ENCODE measurements around the gene IL16. TPM values are rescaled to one million over a fixed set of nuclear protein-coding genes. Genes with fewer than 3 reads are reported as not detected.

Gene IL16
- polyA plus RNA-seq, 1 donor from 2014 or later: not detected

GRCh38 chr15:81165535-81165934 lies 31.1 kb upstream of the IL16 start:
- Histone ChIP-seq H3K27me3 (ENCODE audit: insufficient read depth, low read depth, low read length) (no peaks in the 10 kb centered on the region), H3K4me3 (ENCODE audit: low read length) (no peak overlapping the region), H2AFZ (ENCODE audit: low read depth, low read length) (no peak overlapping the region), H3K79me2 (replicated peaks; ENCODE audit: insufficient read depth, low read length) (no peaks in the 10 kb centered on the region), H3K9me3 (ENCODE audit: low read length) (no peaks in the 10 kb centered on the region), H4K20me1 (ENCODE audit: insufficient read depth) (no peaks in the 10 kb centered on the region), H3F3A (ENCODE audit: insufficient read depth, low read length, poor library complexity, severe bottlenecking) (no peaks in the 10 kb centered on the region), H3K9ac (ENCODE audit: low read length) (no peak overlapping the region), H3K27ac (ENCODE audit: low read length) (no peak overlapping the region), H3K4me2 (ENCODE audit: low read length) (no peak overlapping the region), H3K9me2 (ENCODE audit: insufficient read depth, low read length) (no peaks in the 10 kb centered on the region), H3K36me3 (ENCODE audit: insufficient read depth, low read length) (no peaks in the 10 kb centered on the region)
- TF ChIP-seq, protein P1, sequence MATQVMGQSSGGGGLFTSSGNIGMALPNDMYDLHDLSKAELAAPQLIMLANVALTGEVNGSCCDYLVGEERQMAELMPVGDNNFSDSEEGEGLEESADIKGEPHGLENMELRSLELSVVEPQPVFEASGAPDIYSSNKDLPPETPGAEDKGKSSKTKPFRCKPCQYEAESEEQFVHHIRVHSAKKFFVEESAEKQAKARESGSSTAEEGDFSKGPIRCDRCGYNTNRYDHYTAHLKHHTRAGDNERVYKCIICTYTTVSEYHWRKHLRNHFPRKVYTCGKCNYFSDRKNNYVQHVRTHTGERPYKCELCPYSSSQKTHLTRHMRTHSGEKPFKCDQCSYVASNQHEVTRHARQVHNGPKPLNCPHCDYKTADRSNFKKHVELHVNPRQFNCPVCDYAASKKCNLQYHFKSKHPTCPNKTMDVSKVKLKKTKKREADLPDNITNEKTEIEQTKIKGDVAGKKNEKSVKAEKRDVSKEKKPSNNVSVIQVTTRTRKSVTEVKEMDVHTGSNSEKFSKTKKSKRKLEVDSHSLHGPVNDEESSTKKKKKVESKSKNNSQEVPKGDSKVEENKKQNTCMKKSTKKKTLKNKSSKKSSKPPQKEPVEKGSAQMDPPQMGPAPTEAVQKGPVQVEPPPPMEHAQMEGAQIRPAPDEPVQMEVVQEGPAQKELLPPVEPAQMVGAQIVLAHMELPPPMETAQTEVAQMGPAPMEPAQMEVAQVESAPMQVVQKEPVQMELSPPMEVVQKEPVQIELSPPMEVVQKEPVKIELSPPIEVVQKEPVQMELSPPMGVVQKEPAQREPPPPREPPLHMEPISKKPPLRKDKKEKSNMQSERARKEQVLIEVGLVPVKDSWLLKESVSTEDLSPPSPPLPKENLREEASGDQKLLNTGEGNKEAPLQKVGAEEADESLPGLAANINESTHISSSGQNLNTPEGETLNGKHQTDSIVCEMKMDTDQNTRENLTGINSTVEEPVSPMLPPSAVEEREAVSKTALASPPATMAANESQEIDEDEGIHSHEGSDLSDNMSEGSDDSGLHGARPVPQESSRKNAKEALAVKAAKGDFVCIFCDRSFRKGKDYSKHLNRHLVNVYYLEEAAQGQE (IDR thresholded peaks at IDR 0.05; ENCODE audit: borderline replicate concordance): no peak
- TF ChIP-seq MXI1 (conservative IDR thresholded peaks at IDR 0.05; ENCODE audit: poor library complexity, severe bottlenecking) (no peak), SMC3 (conservative IDR thresholded peaks at IDR 0.05; ENCODE audit: poor library complexity) (no peak), POLR2AphosphoS5 (IDR thresholded peaks at IDR 0.05) (no peak), CTCF (IDR thresholded peaks at IDR 0.05; ENCODE audit: poor library complexity, severe bottlenecking) (no peak)

GRCh38 chr15:81166636-81167305 lies 29.9 kb upstream of the IL16 start:
- Histone ChIP-seq H3K36me3 (ENCODE audit: insufficient read depth, low read length) (no peaks in the 10 kb centered on the region), H3F3A (ENCODE audit: insufficient read depth, low read length, poor library complexity, severe bottlenecking) (no peaks in the 10 kb centered on the region), H3K27me3 (ENCODE audit: insufficient read depth, low read depth, low read length) (no peaks in the 10 kb centered on the region), H3K9ac (ENCODE audit: low read length) (no peak overlapping the region), H3K4me2 (ENCODE audit: low read length) (no peak overlapping the region), H3K9me3 (ENCODE audit: low read length) (no peaks in the 10 kb centered on the region), H3K4me3 (ENCODE audit: low read length) (no peak overlapping the region), H3K9me2 (ENCODE audit: insufficient read depth, low read length) (no peaks in the 10 kb centered on the region), H3K27ac (ENCODE audit: low read length) (no peak overlapping the region), H4K20me1 (ENCODE audit: insufficient read depth) (no peaks in the 10 kb centered on the region), H2AFZ (ENCODE audit: low read depth, low read length) (no peak overlapping the region), H3K79me2 (replicated peaks; ENCODE audit: insufficient read depth, low read length) (no peaks in the 10 kb centered on the region)
- TF ChIP-seq EZH2 (IDR thresholded peaks at IDR 0.05; ENCODE audit: borderline replicate concordance, insufficient read depth, low read length, poor library complexity, severe bottlenecking): no peak
- TF ChIP-seq TAF1 (IDR thresholded peaks at IDR 0.05; ENCODE audit: low read depth): no peak
- no peak for TF ChIP-seq RAD21 (conservative IDR thresholded peaks at IDR 0.05)
- no peak for TF ChIP-seq CTCF (IDR thresholded peaks at IDR 0.05; ENCODE audit: poor library complexity, severe bottlenecking)
- TF ChIP-seq EP300 (conservative IDR thresholded peaks at IDR 0.05; ENCODE audit: poor library complexity, severe bottlenecking): no peak
- TF ChIP-seq SMC3 (conservative IDR thresholded peaks at IDR 0.05; ENCODE audit: poor library complexity): no peak
- TF ChIP-seq, protein P1 (IDR thresholded peaks at IDR 0.05; ENCODE audit: borderline replicate concordance): no peak
- no peak for TF ChIP-seq POLR2AphosphoS5 (IDR thresholded peaks at IDR 0.05)
- TF ChIP-seq MXI1 (conservative IDR thresholded peaks at IDR 0.05; ENCODE audit: poor library complexity, severe bottlenecking): no peak

Data from neural cell (in vitro differentiated cells).